D341Med (cell line): ENCODE data around the gene CAMK1.

ENCODE experiments used
- DNase-seq: peaks from one replicate; pipeline ENCODE4 v3.0.0; 2012; ENCODE audit warnings: low spot score

Gene CAMK1

DNA sequence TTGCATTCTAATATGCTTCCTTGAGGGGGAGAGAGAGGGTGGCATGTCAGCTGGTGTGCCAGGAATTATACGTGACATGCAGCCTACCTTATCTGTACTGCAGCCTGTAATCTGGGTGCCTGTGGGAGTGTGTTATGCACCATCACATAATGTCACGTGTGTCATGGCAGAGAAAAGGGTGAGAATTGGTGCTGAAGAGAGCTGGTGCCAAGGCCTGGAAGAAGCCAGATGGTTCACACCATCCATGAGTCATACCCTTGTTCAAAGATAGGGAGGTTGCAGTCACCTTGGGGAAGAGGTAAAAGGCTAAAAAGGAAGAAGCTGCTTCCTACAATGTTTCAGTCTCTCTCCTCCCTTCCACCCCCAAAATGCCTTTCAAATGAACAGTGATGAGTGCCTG lies 32.9 kb downstream of the CAMK1 start:
- DNase-seq, result no peak

DNA sequence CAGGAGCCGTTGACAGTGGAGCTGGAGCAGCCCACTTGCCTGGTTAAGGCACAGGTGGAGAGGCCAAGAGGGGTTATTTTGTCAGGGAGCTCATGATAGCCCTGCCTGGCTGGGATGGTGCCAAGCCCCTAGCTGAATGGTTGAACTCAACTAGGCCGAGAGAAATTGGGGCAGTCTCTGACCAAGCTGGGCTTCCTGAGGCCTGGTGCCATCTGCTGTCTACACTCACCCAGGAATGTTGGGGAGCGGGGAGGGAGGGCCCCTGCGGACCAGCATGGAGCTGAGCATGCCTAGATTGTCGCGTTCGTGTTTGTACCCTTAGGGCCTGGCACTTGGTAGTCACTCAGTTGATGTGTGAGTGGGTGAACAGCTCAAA lies 37.0 kb downstream of the CAMK1 start:
- no peak for DNase-seq

DNA sequence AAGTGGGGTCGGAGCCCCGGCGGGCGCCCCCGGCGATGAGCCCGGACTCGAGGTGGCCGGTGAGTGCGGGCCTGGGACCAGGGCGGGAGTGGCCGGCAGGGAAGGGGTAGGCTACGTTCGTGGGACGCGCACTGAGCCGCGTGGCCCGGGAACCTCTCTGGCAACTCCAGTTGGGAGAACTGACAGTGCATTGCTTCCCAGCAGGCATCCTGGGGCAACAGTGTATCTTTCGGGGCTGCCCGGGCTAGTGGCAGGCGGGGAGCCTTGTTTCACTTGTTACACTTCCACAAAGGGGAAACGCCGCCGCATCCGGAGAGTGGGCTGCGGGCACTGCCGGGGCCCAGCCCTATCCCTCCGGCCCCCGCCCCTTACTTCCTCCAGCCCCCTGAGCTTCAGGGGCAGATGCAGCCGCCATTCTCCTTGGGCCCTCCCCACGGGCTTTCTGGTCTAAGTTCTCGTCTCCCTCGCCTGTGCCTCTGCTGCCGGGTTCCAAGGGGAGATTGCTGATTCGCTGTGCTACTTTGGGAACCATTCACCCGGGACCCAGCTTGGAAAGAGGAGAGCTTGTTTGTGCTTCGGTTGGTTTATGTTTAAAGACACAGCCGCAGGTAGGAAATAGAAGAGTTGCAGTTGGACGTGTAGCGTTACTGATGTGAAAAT lies 37.5 kb downstream of the CAMK1 start:
- DNase-seq, result no peak

DNA sequence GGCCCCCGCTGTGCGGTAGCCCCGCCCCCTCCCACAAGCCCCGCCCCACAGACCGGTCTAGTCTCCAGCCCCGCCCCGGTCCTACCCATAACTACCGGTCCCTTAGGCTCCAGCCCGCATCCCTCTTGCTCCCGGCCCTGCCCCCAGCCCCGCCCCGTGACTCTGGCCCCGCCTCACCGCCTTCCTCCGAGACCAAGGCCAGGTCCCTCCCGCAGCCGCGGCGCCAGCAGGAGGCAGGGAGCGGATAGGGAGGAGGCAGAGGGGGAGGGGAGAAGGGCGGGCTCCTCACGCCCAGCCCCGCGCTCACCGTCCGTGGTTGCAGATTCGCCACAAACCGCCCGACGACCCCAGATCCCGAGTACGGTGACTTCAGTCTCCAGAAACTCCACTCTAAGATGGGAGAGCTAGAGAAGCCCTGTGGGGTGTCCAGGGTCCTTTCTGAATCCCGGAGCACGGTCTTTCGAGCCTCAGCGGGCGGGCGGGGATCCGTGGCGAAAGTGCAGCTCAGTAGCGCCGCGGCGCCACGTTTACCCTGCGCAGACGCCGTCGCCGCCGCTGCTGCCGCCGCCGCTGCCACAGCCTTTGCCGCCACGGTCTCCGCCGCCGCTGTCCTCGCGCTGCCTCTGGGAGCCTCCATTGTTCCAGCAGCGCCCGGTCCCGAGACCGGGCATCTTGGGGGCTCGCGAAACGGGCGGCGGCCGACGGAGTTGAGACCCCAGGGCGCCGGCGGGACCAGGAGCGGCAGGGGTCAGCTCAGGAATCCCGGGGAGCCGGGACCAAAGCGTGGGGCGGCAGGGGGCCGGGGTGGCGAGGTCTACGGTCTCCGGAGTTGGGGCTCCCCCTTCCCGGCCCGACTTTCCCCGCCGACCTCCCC lies 38.3 kb downstream of the CAMK1 start, which contains the start of gene BRPF1:
BRPF1 (plus strand) TSS at position 530 of the 874 bp plus-strand sequence. CDS start 2,406 bp downstream, outside the sequence.
- peak; percentile 99 for DNase-seq

DNA sequence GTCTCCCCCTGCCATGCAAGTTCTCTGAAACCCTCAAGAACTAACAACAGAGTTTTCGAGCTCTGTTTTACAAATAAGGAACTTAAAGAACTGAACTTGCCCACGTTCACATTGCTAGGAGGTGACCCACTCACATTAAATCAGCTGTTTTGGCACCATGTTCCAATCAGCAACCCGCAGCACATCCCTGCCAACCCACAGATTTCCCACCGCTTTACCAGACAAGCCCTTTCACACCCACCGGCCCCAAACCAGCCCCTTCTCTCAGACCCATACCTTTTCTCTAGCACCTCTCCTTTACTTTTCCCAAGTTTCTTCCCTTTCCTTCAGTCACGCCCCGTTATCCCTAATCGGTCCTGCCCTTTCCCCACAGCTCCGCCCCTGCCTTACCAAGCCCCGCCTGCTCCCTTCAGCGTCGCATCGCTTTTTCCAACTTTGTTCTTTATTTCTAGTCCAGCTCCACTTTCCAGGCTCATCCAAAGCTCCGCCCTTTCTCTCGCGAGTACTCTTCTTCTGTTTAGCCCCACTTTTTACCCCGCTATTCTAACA lies 39.0 kb downstream of the CAMK1 start:
- DNase-seq, result no peak

DNA sequence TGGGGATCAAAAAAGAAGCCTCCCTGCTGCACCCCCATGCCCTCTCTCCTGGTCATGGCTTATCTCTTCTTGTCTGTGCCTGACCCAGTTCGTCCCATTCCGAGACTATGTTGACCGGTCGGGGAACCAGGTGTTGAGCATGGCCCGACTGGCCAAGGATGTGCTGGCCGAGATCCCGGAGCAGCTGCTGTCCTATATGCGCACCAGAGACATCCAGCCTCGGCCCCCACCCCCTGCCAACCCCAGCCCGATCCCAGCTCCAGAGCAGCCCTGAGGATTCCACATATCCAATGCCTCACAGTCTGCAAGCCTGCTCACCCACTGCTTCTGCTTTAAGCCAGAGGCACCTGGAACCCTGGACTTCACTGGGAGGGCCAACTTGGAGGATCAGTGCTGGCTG lies 40.3 kb downstream of the CAMK1 start:
- DNase-seq, result no peak

DNA sequence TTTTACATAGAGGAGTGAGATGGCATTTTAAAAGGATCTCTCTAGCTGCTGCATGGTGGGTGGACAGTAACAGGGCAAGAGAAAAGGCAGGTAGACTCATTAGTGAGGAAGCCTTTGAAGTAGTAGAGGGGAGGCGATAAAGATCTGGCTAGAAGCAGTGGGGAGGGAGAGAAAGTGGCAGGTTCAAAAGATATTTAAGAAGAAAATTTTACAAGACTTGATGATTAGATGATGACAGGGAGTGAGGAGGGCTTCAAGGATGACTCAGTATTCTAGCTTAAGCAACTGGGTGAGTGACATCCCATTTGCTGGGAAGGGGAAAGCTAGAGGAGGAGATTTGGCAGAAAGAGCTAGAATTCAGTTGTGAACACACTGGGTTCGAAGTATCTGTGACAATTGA lies 42.0 kb downstream of the CAMK1 start:
- no peak for DNase-seq

DNA sequence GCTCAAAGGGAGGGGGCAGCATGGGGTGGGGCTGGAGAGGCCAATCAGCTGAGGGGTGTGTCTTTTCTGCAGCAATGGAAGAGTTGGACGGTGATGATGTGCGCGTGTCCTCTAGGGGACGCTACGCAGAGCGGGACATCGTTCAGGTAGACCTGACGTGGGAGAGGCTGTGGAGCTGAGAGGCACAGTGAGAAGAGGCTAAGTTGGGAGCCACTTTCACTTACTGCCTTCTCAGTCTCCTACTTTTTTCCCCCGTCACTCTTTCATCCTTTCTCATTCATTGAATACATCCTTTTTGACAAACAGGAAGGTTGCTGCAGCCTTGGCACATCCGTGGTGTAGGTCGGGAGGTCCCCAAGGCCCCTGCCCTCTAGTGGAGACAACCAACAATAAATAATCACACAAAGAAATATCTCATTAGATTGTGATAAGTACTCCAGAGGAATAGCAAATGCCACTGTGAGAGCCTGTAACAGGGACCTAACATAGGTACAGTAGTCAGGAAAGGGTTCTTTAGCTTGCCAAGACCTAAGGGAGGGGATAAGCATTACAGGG lies 42.6 kb downstream of the CAMK1 start:
- peak; percentile 73 for DNase-seq

DNA sequence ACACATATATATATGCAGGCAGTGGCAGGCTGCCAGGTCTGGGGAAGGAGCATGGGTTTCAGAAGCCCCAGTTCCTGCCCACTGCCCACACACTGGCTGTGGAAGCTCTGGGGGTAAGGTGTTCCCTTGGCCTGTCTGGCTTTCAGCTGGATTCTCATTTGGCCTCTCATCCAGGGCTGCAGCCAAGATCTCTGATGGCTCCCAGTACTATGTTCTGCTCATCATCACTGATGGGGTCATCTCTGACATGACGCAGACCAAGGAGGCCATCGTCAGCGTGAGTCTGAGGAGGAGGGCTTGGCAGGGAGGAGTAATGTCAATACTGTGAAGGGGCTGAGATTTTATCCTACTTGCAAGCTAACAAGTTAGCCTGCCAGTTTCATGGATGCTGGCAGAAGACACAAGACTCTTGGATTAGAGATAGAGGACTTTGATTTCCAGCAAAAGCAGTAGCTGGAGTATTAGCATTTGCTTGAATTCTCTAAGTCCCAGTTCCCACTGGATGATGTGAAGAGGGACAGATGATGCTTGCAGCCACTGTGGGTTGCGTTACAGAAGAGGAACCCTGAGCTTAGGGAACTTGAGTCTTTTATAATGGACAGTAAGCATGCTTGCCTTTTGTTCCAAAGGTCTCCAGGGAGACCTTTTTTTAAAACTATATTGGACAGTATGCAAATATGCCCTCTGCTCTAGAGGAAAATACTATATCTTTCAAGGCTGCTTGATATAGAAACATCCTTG lies 43.8 kb downstream of the CAMK1 start:
- no peak for DNase-seq

DNA sequence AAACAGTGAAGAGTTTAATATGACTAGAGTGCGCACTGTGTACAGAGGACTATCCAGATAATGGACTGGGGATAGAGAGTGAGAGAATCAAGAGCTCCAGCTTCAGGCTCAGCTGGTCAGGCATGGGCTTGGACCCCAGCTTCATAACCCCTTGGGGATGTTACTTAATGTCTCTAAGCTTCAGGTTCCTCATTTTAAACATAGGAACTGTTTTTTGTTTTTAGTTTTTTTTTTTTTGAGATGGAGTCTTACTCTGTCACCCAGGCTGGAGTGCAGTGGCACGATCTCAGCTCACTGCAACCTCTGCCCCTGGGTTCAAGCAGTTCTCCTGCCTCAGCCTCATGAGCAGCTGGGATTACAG lies 48.1 kb downstream of the CAMK1 start:
- DNase-seq, result no peak

DNA sequence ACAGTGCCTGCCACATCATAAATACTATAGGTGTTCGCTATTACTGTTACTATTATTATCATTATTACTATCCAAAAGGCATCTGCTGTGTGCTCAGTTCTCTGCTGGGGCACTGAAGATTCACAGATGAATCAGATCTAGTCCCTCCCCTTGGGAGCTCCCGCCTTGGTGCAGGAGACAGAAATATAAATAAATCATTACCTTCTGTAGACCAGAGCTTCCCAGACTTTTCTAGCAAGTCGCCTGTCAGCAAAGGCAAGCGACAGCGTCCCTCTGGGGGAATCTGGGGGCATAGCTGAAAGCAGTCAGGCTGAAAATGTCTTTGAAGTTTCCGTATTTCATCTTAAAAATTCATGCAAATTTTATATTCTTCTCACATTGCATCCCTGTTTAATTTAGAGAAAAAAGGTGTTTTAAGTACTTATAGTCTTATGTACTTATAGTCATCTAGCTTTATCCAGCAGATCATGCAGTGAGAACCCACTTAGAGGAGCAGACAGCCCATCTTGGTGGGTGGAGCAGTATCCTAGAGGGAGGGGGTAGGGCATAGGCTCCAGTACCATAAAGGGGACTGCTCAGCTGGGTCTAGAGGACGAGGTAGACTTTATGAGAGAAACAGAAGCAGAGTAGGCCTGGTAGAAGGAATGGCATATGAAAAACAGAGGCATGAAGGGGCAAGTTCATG lies 48.6 kb downstream of the CAMK1 start:
- DNase-seq, result no peak

DNA sequence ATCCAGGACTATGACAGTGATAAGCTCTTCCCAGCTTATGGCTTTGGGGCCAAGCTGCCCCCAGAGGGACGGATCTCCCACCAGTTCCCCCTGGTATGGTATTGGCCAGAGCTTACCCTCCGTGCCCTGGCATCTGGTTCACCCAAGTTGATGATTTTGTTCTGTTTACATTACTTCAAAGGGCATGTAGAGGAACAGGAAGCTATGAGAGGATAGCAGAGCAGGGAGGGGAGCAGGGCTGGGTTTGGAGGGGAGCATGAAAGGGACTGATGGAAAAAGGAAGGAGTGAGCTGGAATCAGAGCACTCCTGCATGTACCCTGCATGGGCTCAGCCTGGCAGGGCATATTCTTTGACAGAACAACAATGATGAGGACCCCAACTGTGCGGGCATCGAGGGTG lies 51.6 kb downstream of the CAMK1 start:
- no peak for DNase-seq

DNA sequence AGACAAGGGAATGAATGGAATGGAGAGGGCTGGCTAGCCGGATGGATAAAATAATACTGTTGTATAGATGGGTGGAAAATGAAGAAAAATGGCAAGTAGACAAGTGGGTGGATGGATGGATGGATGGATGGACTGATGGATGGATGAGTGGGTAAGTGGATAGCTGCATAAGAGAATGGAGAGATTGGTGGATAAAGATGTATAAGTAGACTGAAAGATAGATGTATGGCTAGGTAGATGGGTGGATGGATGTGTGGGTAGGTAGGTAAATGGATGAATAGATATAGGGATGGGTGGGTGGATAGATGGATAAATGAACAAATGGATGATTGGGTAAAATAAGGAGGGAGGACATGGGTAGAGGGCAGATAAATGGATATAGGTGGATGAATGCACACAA lies 52.2 kb downstream of the CAMK1 start:
- no peak for DNase-seq

DNA sequence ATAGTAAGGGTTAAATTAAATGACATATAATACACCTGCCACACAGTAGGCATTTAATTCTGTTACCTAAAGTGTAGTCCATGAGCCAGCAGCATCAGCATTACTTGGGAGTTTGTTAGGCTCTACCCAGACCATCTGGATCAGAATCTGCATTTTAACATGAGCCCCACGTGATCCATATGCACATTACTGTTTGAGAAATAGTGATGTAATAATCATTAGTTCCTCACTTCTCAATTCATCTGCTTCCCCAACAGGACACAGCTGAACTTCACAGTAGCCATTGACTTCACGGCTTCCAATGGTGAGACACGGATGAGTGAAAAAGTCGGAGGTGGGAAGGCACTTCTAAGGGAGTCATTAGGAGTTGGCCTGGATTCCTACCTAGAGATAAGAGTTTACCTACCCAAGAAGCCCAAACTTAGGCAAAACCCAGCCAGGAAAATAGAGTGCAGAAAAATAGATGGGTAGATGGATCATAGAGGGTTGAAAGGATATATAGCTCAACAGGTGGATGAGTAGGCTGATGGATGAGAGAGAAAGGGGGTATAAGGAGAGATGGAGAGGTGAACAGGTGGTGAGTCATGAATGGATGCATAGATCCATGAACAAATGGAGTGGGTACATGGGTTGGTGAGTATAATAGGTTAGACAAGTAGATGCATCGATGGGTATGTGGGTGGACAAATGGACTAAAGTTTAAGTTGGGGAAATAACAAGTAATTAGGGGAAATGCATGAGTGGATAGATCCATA lies 52.8 kb downstream of the CAMK1 start:
- no peak for DNase-seq

DNA sequence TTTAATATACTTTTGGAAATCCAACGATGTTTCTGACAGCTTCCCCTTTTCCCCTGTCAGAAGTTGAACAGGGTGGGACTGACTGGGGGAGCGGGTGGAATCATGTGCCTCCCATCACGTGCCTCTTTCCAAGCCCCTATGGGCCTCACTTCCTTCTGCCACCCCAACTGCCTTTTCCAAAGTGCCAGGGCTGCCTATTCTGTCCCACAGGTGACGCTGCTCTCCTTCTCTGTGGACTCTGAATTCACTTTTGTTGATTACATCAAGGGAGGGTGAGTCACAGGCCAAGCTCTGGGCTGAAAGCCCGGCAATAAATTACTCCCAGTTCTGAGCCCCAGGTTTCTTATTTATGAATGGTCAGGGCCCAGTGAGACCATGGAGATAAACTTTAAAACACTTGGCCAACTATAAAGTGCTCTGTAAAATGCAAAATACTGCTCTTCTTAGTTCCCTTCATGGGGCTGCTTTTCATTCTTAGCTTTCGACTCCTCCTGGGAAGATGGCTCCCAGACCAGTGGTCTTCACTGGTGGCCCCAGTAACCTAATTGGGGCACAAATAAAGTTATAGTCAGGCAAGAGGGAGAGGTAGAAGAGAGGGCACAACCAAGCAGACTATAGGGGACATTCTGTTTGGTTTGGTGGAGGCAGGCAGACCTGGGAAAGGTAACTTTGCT lies 53.8 kb downstream of the CAMK1 start:
- DNase-seq, result no peak

DNA sequence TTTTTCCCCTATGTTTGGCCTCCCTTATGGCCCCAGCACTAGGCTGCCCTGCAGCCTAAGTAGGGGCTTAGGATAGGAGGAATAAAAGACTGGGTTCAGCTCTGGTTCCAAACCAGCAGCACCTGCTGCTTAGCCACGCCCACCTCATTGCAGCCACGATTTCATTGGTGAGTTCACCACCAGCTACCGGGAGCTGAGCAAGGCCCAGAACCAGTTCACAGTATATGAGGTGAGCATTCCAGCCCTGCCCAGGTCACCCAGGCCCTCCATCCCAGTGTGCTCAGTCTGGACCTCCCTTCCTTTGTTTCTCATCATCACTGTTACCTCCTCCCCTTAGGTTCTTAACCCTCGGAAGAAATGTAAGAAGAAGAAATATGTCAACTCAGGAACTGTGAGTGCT lies 54.6 kb downstream of the CAMK1 start:
- no peak for DNase-seq

DNA sequence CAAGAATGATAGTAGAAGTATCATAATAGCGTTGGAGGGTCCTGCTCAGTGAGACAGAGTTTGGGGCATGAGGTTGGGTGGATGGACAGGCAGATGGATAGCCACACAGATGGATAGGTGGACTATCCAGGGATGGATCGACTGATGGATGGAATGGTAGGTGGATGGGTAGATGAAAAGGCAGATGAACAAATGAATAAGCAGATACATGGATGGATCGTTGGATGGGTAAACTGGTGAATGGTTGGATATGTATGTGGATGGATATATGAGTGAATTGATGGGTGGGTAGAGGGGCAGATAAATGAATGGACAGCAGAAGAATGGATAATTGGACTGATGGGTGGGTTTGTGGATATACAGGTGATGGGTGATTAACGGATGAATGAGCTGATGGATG lies 56.6 kb downstream of the CAMK1 start:
- DNase-seq, result no peak

DNA sequence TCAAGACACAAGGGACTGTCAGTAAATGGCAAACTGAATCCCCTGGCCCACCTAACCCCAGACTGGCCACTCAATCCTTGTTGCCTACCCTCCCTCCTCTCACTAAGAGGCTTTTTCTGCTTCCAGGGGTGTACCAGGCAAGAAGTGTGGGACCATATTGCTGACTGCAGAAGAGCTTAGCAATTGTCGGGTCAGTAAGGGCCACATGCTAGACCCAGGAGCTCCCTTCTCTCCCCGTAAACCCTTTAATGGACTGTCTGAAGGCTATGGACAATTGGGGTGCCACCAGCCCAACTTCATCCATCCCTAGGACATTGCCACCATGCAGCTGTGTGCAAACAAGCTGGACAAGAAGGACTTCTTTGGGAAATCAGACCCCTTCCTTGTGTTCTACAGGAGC lies 57.3 kb downstream of the CAMK1 start:
- DNase-seq, result no peak

DNA sequence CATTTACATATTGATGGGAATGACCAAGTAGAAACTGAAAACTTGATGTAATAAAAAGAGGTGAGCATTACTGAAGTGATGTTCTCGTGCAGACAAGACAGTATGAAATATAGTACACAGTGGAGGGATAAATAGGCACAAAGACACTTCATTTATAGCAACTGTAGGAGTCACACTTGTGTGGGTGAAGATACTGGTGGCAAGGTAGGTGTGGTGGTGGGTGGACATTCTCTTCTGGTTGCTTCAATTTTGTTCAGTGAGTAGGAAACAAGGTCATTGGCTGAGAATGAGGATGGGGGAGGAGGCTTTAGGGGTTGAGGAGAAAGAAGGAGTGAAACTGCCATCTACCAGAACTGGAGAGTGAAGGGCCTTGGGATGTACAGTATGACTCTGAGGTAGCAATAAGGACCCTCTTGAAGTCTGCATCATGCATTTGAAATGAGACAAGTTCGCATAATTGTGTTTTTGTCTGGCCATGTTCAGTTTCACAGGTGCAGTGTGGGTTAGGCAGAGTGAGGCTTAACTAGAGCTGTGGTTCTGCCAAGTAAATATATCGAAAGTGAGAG lies 59.5 kb downstream of the CAMK1 start:
- no peak for DNase-seq
